Uterus (tissue), 4 donors: ENCODE results near the gene DUSP1. TPM values are rescaled to one million over a fixed set of nuclear protein-coding genes. Genes with fewer than 3 reads are reported as not detected.

ENCODE experiments used
- DNase-seq, 2 donors: peaks; one replicate each; pipeline ENCODE4 v3.0.0-alpha.2; 2019 to 2020
- H3K27ac ChIP-seq, 2 donors: fragments of 200-600 bp; sonication (generic); 1 replicate in 1 of 2; 2 replicates in 1 of 2; pipeline ENCODE4 v1.5.1; 2016 to 2018
- H3K27me3 ChIP-seq, 2 donors: fragments of 200-600 bp; sonication (generic); one replicate each; pipeline ENCODE4 v1.5.1; 2018 to 2019; ENCODE audit warnings: control low read depth in 1 of 2
- H3K36me3 ChIP-seq, 2 donors: fragments of 200-600 bp; sonication (generic); one replicate each; pipeline ENCODE4 v1.5.1; 2019; ENCODE audit warnings: control low read depth in 1 of 2
- H3K4me1 ChIP-seq, 2 donors: fragments of 200-600 bp; sonication (generic); one replicate each; pipeline ENCODE4 v1.5.1; 2018 to 2019; ENCODE audit warnings: control low read depth in 1 of 2
- H3K4me3 ChIP-seq, 2 donors: fragments of 200-600 bp; sonication (generic); 1 replicate in 1 of 2; 2 replicates in 1 of 2; pipeline ENCODE4 v1.5.1; 2018 to 2019; ENCODE audit warnings: mild to moderate bottlenecking in 1 of 2
- H3K9me3 ChIP-seq, 2 donors: fragments of 200-600 bp; sonication (generic); one replicate each; pipeline ENCODE4 v1.5.1; 2019; ENCODE audit warnings: control low read depth in 1 of 2
- CTCF ChIP-seq, 4 experiments: fragments of 200-600 bp in 2 of 4; fragments of 450-650 bp in 2 of 4; sonication (generic) in 2 of 4; IDR thresholded peaks; one replicate each; pipeline ENCODE4 v1.5.1; 2016 to 2019; ENCODE audit warnings: antibody characterized with exemption in 4 of 4, mild to moderate bottlenecking in 2 of 4, moderate library complexity in 1 of 4
- POLR2A ChIP-seq, 2 donors: fragments of 450-650 bp; IDR thresholded peaks; one replicate each; pipeline ENCODE4 v1.6.1; 2016; ENCODE audit warnings: antibody characterized with exemption in 2 of 2, mild to moderate bottlenecking in 1 of 2, moderate library complexity in 1 of 2
- intact Hi-C: fragments of 100-400 bp; cut with DNase I; formaldehyde crosslinking; loops from one replicate; pipeline ENCODE4 v1.15.1; 2023; ENCODE audit warnings: low total_unique reads
- total RNA-seq, 4 donors: library from RNA; depleted of rRNA in 3 of 4; stranded (reverse); fragments of >200 nt in 3 of 4; gene quantifications; one replicate each; pipeline versions ENCODE4 v1.1.0 to v1.2.4, GENCODE V29; 2014 to 2023
- donor health status: DM: yes; HTN: yes; CAD: no.

DUSP1 gene
- total RNA-seq, 4 donors from 2014 or later: 189 to 2,046 (median 515) TPM

GRCh38 chr5:172793577-172794488, 22.8 kb upstream of the DUSP1 start:
- H3K27me3 ChIP-seq: no peaks in the 10 kb centered on the region
- no peaks in the 10 kb centered on the region for H3K36me3 ChIP-seq
- peaks cover 17 to 22% of the 10 kb centered on the region in 2 donors for H3K4me1 ChIP-seq
- no peak overlapping the region for H3K4me3 ChIP-seq
- DNase-seq: no peak
- TF ChIP-seq POLR2A (IDR thresholded peaks at IDR 0.05): no peak
- no peak for TF ChIP-seq CTCF (IDR thresholded peaks at IDR 0.05)
- peak overlapping the region; percentile 92 to 97 for H3K27ac ChIP-seq
- intact Hi-C loops: no loop called here
- H3K9me3 ChIP-seq: no peaks in the 10 kb centered on the region

- Histone ChIP-seq H3K27me3 (no peaks in the 10 kb centered on the region), H3K27ac (peak overlapping the region; percentile 92 to 97), H3K9me3 (no peaks in the 10 kb centered on the region), H3K36me3 (no peaks in the 10 kb centered on the region), H3K4me3 (no peak overlapping the region), H3K4me1 (peaks cover 17 to 22% of the 10 kb centered on the region in 2 donors)
- TF ChIP-seq CTCF (IDR thresholded peaks at IDR 0.05) (no peak), POLR2A (IDR thresholded peaks at IDR 0.05) (no peak)
- DNase-seq: no peak
- intact Hi-C loops: no loop called here
Observed at GRCh38 chr5:172792701-172793570, 21.9 kb upstream of the DUSP1 start.

GRCh38 chr5:172791726-172792445, 20.9 kb upstream of the DUSP1 start:
- Histone ChIP-seq H3K36me3 (no peaks in the 10 kb centered on the region), H3K27me3 (no peaks in the 10 kb centered on the region), H3K27ac (peak overlapping the region; percentile 92 to 97), H3K4me3 (no peak overlapping the region), H3K4me1 (peaks cover 17 to 22% of the 10 kb centered on the region in 2 donors), H3K9me3 (no peaks in the 10 kb centered on the region)
- no peak for DNase-seq
- intact Hi-C loops: no loop called here
- TF ChIP-seq POLR2A (IDR thresholded peaks at IDR 0.05): no peak
- TF ChIP-seq CTCF (IDR thresholded peaks at IDR 0.05): no peak

GRCh38 chr5:172791286-172791685, 20.3 kb upstream of the DUSP1 start:
- Histone ChIP-seq H3K27ac (peak overlapping the region; percentile 92 to 97), H3K4me1 (peaks cover 17 to 22% of the 10 kb centered on the region in 2 donors), H3K9me3 (no peaks in the 10 kb centered on the region), H3K36me3 (no peaks in the 10 kb centered on the region), H3K4me3 (no peak overlapping the region), H3K27me3 (no peaks in the 10 kb centered on the region)
- DNase-seq: no peak
- TF ChIP-seq POLR2A (IDR thresholded peaks at IDR 0.05): no peak
- TF ChIP-seq CTCF (IDR thresholded peaks at IDR 0.05): no peak
- intact Hi-C loops: no loop called here
